Measurements from ENCODE around the gene IL12A.
A peak's percentile ranks its signal among the peaks of the same experiment; 100 is the strongest.

Gene IL12A

DNA sequence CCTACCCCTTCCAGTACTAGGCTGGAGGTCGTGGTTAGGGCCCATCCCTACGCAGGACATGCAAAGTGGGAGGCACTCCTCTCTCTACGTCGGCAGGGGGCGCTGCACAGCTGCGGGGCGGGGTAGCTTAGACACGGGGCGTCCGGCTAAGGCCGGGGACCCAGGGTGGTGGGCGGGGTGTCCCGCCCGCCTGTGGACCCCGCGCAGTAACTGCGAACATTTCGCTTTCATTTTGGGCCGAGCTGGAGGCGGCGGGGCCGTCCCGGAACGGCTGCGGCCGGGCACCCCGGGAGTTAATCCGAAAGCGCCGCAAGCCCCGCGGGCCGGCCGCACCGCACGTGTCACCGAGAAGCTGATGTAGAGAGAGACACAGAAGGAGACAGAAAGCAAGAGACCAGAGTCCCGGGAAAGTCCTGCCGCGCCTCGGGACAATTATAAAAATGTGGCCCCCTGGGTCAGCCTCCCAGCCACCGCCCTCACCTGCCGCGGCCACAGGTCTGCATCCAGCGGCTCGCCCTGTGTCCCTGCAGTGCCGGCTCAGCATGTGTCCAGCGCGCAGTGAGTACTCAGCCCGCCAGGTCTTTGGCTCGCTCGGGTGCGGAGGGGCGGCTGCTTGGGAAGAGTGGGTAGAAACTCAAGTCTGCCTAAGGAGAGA is at the start of gene IL12A:
TSS of gene IL12A (plus strand) at position 219 of the 655 bp plus-strand sequence.
- peak; percentile 32 for DNase-seq (ENCODE audit: low read depth)

DNA sequence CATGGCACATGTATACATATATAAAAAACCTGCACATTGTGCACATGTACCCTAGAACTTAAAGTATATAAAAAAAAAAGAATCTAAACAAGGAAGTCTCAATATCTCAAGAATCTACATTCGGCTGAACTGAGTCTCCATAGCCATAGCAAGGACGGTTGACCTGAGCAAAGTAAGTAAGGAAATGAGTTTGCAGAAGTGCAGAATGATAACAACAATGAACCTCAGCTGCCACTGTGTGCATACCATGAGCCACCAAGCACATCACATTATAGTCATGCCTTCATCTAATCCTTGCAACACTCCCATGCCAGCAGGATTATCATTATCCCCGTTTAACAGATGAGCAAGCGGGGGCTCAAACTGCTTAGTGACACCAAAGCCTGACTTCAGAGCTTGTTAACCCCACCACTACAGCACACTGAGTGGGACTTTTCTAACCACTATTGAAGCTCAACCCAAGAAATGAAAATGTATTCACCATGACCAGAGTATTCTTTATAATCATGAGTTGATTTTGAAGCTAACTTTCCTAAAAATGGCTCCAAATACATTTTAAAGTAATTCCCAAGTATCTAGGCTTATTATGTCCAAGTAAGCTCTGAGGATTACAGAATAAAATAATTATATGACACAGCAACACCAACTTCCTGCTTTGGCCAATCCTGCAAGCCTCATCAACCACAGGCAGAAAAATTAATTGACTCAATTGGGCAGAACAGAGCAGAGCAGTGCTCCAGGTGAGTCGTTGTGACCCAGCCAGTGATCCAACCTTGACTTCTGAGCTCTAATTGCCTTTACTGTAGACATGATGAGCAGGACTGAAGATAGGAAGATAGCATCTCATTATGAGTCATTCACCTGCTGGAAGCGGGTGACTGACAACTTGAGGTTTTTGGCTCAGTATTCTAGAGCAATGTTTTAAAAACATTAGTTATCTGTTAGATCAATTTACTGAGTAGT is 47.3 kb upstream of the IL12A start:
- no peak for DNase-seq (ENCODE audit: low read depth)

DNA sequence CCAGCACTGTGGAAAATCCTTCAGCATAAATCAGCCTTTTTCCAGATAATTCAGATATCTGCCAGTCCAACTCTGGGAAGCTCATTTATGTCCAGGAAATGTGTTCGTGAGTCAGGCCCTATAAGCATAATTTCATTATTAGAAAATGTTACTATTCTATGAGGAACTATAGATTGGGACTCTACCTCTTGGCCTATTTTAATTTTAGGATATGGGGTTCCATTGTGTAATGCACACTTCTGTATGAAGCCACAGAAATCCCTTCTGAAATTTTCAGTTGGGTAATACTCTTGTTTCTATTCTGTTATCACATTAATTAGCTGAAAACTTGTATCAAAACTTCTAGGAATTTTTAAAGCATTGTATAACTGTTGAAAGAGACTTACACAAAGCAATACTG is 43.9 kb upstream of the IL12A start:
- DNase-seq (ENCODE audit: low read depth), result no peak

DNA sequence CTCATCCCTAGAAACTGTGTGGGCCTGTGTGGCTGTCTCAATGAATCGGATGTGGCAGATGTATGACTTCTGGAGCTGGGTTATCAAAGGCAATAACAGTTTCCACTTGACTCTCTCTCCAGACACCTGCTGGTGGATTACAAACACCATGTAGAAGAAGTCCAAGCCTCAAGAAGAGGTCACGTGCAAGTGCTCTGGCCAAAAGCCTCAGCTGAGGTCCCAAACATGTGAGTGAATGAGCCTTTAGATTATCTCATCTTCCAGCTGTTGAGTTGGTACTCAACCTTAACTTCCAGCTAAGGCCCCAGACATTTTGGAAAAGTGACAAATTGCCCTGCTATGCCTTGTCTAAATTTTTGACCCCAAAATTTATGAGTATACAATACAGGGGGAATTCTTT is 42.7 kb upstream of the IL12A start:
- DNase-seq (ENCODE audit: low read depth), result no peak

DNA sequence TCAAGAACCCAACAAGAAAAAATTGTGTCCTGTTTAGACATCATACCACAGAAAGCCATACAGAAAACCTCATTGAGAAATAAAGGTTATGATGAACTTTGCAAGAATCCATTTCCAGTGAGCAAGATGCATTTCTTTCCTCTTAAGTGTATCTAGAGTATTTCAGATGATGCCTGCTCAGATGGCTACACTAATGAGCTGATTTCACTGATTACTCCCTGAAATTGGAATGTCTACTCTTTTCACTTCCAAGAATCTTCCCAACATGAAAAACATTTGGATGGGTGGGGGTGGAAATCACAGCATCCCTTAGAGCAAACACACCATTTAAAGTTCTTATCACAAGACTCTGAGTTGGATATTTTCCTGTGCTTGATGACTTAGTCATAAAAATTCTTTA is 41.4 kb upstream of the IL12A start:
- peak; percentile 81 for DNase-seq (ENCODE audit: low read depth)

DNA sequence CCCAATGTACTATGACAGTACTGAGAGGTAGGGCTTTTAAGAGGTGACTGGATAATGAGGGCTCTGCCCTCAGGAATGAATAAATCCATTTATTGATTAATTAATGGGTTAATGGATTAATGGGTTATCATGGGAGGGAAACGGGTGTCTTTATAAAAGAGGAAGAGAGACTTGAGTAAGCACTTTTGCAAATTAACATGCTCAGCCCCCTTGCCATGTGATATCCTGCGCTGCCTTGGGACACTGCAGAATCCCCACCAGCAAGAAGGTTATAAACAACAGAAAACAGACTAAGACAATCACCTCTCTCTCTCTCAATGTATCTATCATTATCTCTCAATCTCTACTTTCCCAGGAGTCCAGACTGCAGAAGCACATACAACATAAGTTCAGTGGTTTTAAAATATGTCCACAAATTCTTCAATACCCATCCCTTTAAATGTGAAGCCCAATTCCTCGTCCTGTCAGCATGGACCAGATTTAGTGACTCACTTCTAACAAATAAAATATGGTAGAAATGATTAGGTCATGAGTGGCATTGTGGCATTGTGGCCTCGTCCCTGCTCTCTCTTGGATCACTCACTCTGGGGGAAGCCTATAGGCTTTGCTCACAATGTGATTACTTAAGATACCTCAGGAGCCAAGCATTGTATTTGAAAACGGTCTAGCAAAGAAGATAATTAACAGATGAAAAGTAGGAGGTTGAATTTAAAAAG is 40.0 kb upstream of the IL12A start:
- DNase-seq (ENCODE audit: low read depth), result no peak

DNA sequence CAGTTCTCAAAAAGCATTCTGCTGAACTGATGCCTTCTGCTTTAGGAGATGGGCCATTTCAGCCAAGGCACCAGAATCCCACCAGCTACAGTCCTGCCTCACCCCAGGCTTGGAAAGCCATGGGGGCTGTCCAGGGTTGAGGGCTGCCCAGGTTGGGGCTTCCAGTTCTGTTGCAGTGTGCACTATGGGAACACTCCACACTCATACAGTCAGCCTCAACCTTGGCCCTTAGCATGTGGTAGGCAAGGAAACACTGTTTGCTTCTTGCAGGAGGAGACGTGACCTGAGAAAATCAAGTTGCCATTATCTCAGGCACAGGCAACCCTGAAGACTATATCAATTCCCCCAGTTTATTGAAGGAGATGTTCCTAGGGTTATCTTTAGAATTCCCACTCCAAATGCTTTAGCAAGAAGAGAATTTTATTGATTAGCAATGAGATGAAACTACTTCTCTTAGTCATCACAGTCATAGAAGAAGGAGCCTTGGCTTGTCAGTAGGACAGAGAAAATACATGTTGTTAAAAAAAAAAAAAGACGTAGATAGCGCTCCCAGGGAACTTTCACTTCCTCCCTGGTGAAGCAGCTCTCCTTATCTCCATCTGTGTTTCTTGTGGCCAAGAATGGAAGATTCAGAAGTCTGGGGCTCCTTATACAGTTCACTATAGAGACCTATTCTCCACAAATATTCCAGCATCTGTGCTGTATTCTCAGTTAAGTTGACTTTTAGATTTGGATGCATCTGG is 38.3 kb upstream of the IL12A start:
- DNase-seq (ENCODE audit: low read depth), result no peak

DNA sequence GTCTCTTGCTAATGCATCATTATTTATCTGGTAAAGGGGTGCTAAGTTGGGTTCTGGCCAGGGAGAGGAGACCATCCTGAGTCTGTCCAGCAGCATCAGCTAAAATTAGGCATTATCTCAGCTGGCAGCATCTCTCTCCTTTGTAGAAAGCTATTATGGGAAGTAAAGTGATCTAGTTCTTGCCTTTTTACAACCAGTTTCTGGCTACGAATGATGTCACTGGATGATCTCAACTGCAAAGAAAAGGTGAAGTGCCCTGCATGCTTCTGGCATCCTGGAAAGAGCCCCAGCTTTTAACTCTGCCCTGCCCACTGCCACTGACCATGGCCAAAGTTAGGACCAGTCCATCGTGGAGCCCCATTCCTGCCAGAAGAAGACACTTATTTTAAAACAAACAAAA is 37.1 kb upstream of the IL12A start:
- DNase-seq (ENCODE audit: low read depth), result no peak

DNA sequence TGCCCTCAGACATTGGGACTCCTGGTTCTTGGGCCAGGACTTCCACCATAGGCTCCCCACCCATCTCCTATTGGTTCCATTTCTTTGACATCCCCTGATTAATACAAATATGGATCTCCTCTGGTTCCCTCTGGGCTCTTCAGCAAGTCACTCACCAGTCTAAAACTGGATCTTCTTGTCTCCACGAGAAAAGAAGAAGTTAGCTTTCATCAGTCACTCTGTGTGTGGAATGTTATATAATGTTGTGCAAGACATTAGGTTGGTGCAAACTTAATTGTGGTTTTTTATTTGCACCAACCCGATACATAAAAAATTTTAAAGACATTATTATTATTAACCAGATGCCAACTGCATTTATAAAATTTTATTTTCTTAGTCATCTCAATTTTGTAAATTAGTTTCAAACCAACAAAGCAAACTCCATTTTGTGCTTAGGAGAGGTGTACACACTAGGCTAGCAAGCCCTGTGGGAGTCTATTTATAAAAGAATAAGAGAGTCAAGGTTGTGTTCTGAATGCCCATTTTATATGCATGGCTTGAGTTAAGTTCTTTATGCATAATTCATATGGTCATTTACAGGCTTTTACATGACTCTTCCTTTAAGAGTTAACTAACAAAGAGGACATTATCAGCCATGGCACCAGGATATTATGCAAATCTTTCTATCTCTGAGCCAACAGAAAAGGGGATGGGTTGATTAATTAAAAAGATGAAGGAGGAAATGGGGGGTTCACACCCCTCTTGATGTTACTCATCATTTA is 35.1 kb upstream of the IL12A start:
- DNase-seq (ENCODE audit: low read depth), result no peak

DNA sequence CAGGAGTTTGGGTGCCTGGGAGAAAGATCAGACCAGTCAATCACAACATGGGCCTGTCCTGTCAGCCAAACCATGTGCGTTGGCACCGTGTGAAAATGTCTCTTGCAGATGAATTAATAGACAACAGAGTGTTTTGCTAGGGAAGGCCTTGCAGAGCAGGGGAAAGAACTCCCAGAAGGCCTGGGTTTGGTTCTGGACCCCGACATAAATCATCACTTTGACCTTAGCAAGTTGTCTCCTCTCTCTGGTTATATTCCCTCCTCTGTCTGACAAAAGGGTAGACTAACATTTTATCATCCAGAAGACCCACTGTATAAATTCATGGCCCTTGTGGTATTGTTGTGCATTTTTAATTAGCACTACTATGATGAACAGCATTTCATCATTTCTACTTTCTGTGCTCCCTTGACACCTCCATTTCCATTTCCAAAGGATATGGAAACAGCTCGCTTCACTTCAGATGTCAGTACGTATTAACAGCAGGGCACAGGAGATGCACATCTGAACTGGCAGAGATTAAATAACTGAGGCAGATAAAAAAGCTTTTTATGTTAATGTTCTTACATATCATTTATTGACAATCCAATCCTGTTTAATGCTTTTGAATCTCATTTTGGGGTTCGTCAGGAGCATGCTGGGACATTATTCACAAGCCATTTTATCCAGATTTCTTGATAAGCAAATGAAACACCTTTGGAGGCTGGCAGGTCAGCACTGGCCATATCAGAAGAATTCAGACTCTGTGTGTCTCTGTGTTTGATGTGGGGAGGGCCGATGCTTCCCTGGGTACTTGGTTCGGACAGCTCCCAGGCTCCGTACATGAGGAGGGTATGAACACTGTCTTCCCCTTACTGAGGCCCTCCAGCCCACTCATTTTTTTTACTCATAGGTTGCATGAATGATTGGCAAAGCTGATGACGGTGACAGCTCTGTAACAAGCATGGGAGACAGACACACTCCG is 28.2 kb upstream of the IL12A start:
- no peak for DNase-seq (ENCODE audit: low read depth)

DNA sequence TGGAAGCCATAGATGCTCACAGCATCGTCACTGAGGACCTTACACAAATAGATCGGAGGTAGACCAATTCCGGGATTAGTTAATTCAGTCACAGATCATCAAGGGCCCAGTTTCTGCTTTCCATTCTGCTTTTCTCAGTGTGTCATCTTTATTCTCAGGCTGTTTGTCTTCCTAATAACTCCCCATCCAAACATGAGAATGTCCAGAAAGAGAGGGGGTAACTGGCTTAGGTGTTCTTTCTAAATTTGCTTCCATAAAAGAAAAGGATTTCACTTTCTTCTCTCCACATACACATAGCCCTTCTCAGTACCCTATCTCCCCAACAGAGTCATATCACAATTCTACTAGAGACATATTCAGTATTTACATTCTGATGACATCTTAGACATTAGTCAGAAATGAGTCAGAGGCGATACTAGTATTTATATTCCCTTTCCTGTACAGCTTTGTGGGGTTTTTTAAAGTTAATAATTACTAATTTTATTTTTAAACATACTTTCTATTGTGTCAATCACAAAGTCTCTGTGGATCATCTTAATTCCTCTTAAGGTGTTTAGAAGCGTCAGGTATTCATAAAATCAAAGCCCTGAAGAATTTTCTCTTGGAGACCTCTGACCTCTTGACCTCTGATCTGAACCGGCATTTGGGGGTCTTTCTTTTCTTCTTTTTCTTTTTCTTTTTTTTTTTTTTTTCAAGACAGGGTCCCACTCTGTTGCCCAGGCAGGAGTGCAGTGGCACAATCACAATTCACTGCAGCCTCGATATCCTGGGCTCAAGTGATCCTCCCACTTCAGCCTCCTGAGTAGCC is 24.3 kb upstream of the IL12A start:
- no peak for DNase-seq (ENCODE audit: low read depth)

DNA sequence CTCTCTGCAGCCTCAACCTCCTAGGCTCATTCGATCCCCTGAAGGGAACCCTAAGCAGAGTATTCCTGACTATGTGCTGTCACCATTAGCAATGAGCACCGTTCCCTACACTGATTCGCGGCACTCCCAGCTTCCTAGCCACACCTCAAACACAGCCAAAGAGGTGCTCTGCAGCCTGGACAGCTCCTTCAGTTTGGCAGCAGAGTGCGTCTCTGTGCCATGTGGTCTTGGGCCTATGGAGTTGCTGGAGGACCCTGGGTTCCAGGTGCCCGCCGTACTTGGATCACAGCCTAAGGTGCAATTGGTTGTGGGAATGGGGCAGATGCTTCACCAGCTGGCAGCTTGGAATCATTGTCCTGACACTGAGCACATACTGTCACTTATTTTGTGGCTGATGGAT is 17.3 kb upstream of the IL12A start:
- DNase-seq (ENCODE audit: low read depth), result no peak

DNA sequence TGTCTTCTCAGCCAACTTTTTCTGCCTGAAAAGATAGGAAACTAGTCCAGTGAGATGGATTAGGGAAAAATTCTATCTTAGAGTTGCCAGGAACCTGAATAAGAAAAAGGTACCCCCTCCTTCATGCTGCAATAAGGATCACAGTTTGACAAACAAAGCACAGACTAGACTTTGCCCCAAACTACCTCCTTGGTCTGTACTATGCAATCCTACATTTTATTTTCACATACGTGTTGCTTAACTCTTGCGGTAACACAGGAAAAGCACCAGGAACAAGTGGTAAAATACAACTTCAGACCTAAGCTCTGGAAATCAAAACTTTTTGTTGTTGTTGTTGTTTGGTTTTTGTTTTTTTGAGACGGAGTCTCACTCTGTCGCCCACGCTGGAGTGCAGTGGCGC is 11.3 kb upstream of the IL12A start:
- no peak for DNase-seq (ENCODE audit: low read depth)

DNA sequence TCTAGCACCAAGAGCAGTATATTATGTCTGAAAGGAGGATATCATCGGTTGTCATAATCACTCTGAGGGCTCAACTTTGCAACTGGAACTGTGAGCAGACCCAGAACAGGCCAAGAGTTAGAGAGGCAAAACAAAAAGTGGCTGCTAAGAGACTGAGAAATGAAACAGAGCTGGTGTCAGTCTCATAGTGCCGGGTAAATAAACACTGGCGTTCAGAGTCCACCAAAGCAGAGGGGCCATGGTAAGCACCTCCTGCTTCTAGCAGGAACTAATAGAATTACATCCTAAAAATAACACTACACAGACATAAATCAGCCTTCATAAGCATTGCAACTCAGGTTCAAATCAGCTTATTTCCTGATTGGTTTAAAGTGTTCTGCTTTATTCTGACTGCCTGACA is 10.3 kb upstream of the IL12A start:
- DNase-seq (ENCODE audit: low read depth), result no peak

DNA sequence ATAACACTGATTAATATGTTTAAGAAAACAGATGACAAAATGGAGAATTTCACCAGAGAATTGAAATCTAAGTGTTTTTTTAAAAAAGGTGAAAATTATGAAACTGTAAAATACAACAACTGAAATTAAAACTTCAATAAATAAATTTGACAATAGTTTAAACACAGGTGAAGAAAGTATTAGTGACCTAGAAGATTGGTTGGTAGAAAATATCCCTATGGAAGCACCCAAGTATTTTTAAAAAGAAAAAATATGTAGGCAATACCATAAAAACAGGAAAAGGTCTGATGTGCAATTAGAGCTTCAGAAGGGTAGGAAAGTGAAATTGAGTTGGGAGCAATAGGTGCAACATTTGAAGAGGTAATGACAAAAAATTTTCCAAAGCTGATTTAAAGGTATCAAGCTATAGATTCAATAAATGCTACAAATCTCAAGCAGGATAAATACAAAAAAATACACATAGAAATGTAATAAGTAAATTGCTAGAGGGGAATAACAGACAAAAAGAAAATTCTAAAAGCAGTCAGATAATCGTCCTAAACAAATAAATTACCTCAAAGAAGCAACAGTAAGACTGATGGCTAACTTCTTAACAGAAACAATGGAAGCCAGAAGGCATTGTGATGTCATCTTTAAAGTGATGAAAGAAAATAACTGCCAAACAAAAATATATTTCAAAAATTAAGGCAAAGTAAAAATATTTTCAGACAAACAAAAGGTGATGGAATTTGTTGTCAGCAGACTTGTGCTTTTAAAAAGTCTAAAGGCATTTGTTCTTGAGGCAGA is 9.5 kb upstream of the IL12A start:
- DNase-seq (ENCODE audit: low read depth), result no peak

DNA sequence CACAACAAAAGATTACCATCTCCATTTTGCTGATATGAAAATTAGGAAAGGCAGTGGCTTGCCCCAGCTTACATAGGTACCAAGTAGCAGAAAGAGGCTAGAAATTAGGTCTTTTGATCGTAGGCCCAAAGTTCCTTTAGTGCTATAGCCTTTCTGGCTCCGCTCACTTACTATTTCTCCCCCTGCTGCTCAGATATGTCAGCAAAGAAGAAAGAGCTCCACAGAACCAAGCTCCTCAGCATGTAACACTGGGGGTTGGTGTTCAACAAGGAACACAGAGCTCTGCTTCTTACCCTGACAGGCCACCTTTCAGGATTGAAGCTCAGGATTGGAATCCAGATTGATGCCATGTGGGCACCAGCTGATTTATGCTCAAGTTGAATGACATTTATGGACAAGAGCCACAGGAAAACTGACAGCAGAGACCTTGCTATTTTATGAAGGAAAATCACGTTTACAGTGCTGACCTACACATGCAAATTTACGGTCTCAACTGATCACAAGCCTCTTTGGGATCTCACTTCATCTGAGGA is 6.1 kb upstream of the IL12A start:
- DNase-seq (ENCODE audit: low read depth), result no peak

DNA sequence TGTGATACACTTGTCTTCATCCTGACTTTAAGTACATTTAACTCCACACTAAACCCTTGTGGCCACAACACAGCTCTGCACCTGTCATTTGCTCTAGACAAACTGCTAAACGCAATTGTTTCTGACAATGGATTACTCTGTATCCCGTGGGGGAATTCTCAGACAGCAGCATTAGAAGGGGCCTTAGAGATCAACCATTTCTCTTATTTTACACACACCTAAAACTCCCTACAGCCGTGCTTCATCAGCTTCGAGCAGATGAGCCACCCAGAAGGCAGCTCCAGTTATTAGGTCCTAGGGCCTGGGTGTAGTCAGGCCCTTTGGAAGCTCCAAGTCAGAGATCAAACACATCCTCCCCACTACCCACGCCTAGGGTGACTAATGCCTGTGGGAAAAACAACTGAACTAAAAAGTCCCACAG is 1.3 kb upstream of the IL12A start:
- DNase-seq (ENCODE audit: low read depth), result peak; percentile 49

All from GM04504 (cell line).